ENCODE results near the gene ISCU.
A peak's percentile ranks its signal among the peaks of the same experiment; 100 is the strongest.
"Not testable (repeated sequence)": the region's sequence is repeated elsewhere in the genome, so short reads cannot be mapped to it uniquely, and the experiment has no call there.

Gene ISCU

DNA sequence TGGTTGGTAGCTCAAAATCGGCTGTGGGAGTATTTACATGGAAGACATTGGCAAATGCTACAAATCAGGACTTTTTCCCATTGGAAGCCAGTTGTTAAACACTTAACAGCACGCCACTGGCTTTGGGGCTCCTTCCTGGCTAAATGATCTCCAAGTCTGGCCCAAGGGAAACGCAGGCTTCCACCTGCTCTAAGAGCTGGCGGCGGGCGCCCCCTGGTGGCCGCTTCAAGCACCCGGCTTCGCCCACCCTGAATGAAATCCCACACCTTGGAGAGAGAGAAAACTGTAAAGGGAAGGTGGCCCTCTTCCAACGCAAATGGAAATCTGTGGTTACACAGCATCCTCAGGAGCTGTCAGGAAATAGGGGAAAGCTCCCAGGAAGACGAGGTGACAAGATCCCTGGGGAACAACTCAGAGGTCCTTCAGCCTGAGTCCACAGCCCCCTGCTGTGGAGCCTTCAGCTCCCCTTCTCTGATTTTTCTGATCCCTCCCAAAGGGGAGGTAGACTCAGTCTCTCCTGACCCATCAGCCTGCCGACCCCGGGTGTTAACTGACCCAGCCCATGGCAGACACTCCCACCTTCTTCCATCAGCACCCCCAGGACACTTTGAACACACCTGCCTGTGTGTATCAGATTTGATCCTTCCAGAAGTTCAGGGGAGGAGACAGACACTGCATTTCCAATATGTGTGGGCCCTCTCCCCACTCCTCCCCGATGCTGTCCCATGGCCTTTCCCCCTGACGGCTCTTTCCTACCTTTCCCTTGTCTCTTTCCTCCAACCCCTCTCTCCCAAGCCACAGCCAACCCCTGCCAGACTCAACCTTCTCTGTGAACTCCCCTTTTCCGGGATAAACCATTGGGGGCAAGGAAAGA, 55.9 kb downstream of the ISCU start:
- DNase-seq (ENCODE audit: low spot score) = peak; percentile 74
- FAIRE-seq = no peak

DNA sequence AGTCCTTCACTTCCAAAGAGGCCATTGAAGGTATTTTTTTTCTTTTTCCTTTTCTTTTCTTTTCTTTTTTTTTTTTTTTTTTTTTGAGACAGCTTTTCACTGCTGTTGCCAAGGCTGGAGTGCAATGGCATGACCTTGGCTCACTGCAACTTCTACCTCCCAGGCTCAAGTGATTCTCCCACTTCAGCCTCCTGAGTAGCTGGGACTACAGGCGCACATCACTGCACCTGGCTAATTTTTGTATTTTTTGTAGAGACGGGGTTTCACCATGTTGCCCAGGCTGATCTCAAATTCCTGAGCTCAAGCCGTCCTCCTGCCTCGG, 56.5 kb downstream of the ISCU start:
- DNase-seq (ENCODE audit: low spot score); FAIRE-seq: not testable (repeated sequence)

Data from urothelium cell line (cell line).